H9 (cell line): ENCODE data around the gene CENPP. TPM values are rescaled to one million over a fixed set of nuclear protein-coding genes. Genes with fewer than 3 reads are reported as not detected.

Experiments used
- DNase-seq: peaks from one replicate; pipeline ENCODE4 v3.0.0-alpha.2; 2017
- H2AFZ ChIP-seq: one replicate; pipeline ENCODE4 v1.6.1; 2013; ENCODE audit warnings: mild to moderate bottlenecking, low read length, control low read depth, moderate library complexity
- H2AK5ac ChIP-seq: 2 replicates; pipeline ENCODE4 v1.6.1; 2013; ENCODE audit warnings: low read length, control low read depth, mixed read lengths; ENCODE audit not compliant: insufficient read length
- H2BK120ac ChIP-seq: one replicate; pipeline ENCODE4 v1.6.1; 2013; ENCODE audit warnings: low read depth, mild to moderate bottlenecking, low read length, control low read depth, inconsistent platforms; ENCODE audit not compliant: poor library complexity, severe bottlenecking
- H2BK12ac ChIP-seq: 2 replicates; pipeline ENCODE4 v1.6.1; 2013; ENCODE audit warnings: low read length, control low read depth, mixed read lengths, low read depth; ENCODE audit not compliant: insufficient read length
- H2BK15ac ChIP-seq: 2 replicates; pipeline ENCODE4 v1.6.1; 2013; ENCODE audit warnings: low read depth, low read length, control low read depth
- H2BK20ac ChIP-seq: one replicate; pipeline ENCODE4 v1.6.1; 2013; ENCODE audit warnings: low read depth, mild to moderate bottlenecking, low read length, control low read depth, inconsistent platforms; ENCODE audit not compliant: poor library complexity, severe bottlenecking
- H2BK5ac ChIP-seq: 2 replicates; pipeline ENCODE4 v1.6.1; 2013; ENCODE audit warnings: low read length, control low read depth, mixed read lengths; ENCODE audit not compliant: insufficient read length
- H3K14ac ChIP-seq: 2 replicates; pipeline ENCODE4 v1.6.1; 2013; ENCODE audit warnings: low read length, control low read depth; ENCODE audit not compliant: insufficient read depth
- H3K18ac ChIP-seq: 2 replicates; pipeline ENCODE4 v1.6.1; 2013; ENCODE audit warnings: low read depth, mild to moderate bottlenecking, mixed read lengths, low read length, control low read depth; ENCODE audit not compliant: insufficient read length
- H3K23ac ChIP-seq: 2 replicates; pipeline ENCODE4 v1.6.1; 2013; ENCODE audit warnings: low read length, control low read depth, mixed read lengths, low read depth; ENCODE audit not compliant: insufficient read length
- H3K23me2 ChIP-seq: 2 replicates; pipeline ENCODE4 v1.6.1; 2013; ENCODE audit warnings: low read depth, mild to moderate bottlenecking, mixed read lengths, low read length, control low read depth; ENCODE audit not compliant: insufficient read length, poor library complexity, severe bottlenecking
- H3K27ac ChIP-seq: 2 replicates; pipeline ENCODE4 v1.5.1; 2013; ENCODE audit warnings: low read length, control low read depth, mixed read lengths, low read depth; ENCODE audit not compliant: insufficient read length
- H3K27me3 ChIP-seq: 2 replicates; pipeline ENCODE4 v1.6.1; 2013; ENCODE audit warnings: low read length, control low read depth, inconsistent platforms; ENCODE audit not compliant: insufficient read depth
- H3K4ac ChIP-seq: 2 replicates; pipeline ENCODE4 v1.6.1; 2013; ENCODE audit warnings: low read depth, mild to moderate bottlenecking, control low read depth, inconsistent platforms, low read length, moderate library complexity
- H3K4me1 ChIP-seq: 2 replicates; pipeline ENCODE4 v1.6.1; 2013; ENCODE audit warnings: low read length, control low read depth, inconsistent platforms; ENCODE audit not compliant: insufficient read depth
- H3K4me2 ChIP-seq: 2 replicates; pipeline ENCODE4 v1.6.1; 2013; ENCODE audit warnings: low read length, control low read depth, mixed read lengths; ENCODE audit not compliant: insufficient read length, insufficient read depth
- H3K56ac ChIP-seq: 2 replicates; pipeline ENCODE4 v1.6.1; 2013; ENCODE audit warnings: low read depth, mild to moderate bottlenecking, mixed read lengths, low read length, control low read depth; ENCODE audit not compliant: insufficient read length
- H3K79me1 ChIP-seq: 2 replicates; pipeline ENCODE4 v1.6.1; 2013; ENCODE audit warnings: low read depth, mild to moderate bottlenecking, moderate library complexity, low read length, control low read depth, inconsistent platforms; ENCODE audit not compliant: insufficient read depth, poor library complexity, severe bottlenecking
- H3K79me2 ChIP-seq: 2 replicates; pipeline ENCODE4 v1.6.1; 2013; ENCODE audit warnings: low read length, control low read depth, inconsistent platforms; ENCODE audit not compliant: insufficient read depth
- H3K9ac ChIP-seq: 2 replicates; pipeline ENCODE4 v1.6.1; 2013; ENCODE audit warnings: low read length, control low read depth, mixed read lengths; ENCODE audit not compliant: insufficient read length; ENCODE audit errors: extremely low read depth
- H3K9me3 ChIP-seq: one replicate; pipeline ENCODE4 v1.6.1; 2013; ENCODE audit warnings: low read depth, low read length, inconsistent platforms; ENCODE audit not compliant: control insufficient read depth
- H3T11ph ChIP-seq: one replicate; pipeline ENCODE4 v1.6.1; 2013; ENCODE audit warnings: mild to moderate bottlenecking, low read length, control low read depth, inconsistent platforms
- H4K20me1 ChIP-seq: one replicate; pipeline ENCODE4 v1.6.1; 2013; ENCODE audit not compliant: control insufficient read depth, insufficient read length, insufficient read depth
- H4K5ac ChIP-seq: 2 replicates; pipeline ENCODE4 v1.6.1; 2013; ENCODE audit warnings: low read depth, mild to moderate bottlenecking, mixed read lengths, low read length, control low read depth; ENCODE audit not compliant: insufficient read length
- H4K8ac ChIP-seq: replicated peaks from 2 replicates; pipeline ENCODE4 v1.6.1; 2013; ENCODE audit warnings: low read length, control low read depth, mixed read lengths, low read depth; ENCODE audit not compliant: insufficient read length
- H4K91ac ChIP-seq: 2 replicates; pipeline ENCODE4 v1.6.1; 2013; ENCODE audit warnings: low read depth, mild to moderate bottlenecking, moderate library complexity, mixed read lengths, low read length, control low read depth; ENCODE audit not compliant: insufficient read length
- H3K27ac Mint-ChIP-seq, 3 experiments: 2 replicates in 2 of 3; 3 replicates in 1 of 3; pipeline ENCODE4 v1.8.0; 2020 to 2021; ENCODE audit warnings: mixed read lengths in 3 of 3, mild to moderate bottlenecking in 1 of 3, moderate library complexity in 1 of 3
- H3K27me3 Mint-ChIP-seq: 2 replicates; pipeline ENCODE4 v1.8.0; 2021; ENCODE audit warnings: low read depth, mild to moderate bottlenecking, moderate library complexity, mixed read lengths
- H3K36me3 Mint-ChIP-seq, 3 experiments: 2 replicates in 2 of 3; 3 replicates in 1 of 3; pipeline ENCODE4 v1.8.0; 2020 to 2021; ENCODE audit warnings: low read depth in 3 of 3, mixed read lengths in 3 of 3; ENCODE audit not compliant: insufficient read depth in 1 of 3
- H3K4me1 Mint-ChIP-seq, 2 experiments: 2 replicates each; pipeline ENCODE4 v1.8.0; 2020; ENCODE audit warnings: mixed read lengths in 2 of 2
- H3K4me3 Mint-ChIP-seq, 2 experiments: 2 replicates in 1 of 2; 3 replicates in 1 of 2; pipeline ENCODE4 v1.8.0; 2020 to 2021; ENCODE audit warnings: mild to moderate bottlenecking in 2 of 2, mixed read lengths in 2 of 2, moderate library complexity in 1 of 2
- H3K9me3 Mint-ChIP-seq, 2 experiments: 2 replicates in 1 of 2; 3 replicates in 1 of 2; pipeline ENCODE4 v1.8.0; 2020; ENCODE audit warnings: mild to moderate bottlenecking in 2 of 2, mixed read lengths in 2 of 2, moderate library complexity in 1 of 2
- WGBS: extraction: QIAGEN DNeasy Blood & Tissue Kit; methylation state at CpG from one replicate; pipeline ENCODE4 v1.1.7; 2013; ENCODE audit warnings: missing lambda C conversion rate, low lambda C conversion rate, mixed read lengths; ENCODE audit not compliant: insufficient read length; ENCODE audit errors: extremely low coverage; 5-methylcytosine and 5-hydroxymethylcytosine counted together
- total RNA-seq: library from RNA; stranded (reverse); gene quantifications from 2 replicates; pipeline ENCODE4 v1.2.1, GENCODE V29; 2021
- TF ChIP-seq, protein P1 (sequence below): fragments of 200-600 bp; sonication (generic); conservative IDR thresholded peaks from 3 replicates; pipeline ENCODE4 v1.8.0; 2021; ENCODE audit warnings: antibody characterized with exemption, mild to moderate bottlenecking

CENPP gene
- total RNA-seq, 1 experiment from 2014 or later: 9.1 TPM

- TF ChIP-seq, protein P1, sequence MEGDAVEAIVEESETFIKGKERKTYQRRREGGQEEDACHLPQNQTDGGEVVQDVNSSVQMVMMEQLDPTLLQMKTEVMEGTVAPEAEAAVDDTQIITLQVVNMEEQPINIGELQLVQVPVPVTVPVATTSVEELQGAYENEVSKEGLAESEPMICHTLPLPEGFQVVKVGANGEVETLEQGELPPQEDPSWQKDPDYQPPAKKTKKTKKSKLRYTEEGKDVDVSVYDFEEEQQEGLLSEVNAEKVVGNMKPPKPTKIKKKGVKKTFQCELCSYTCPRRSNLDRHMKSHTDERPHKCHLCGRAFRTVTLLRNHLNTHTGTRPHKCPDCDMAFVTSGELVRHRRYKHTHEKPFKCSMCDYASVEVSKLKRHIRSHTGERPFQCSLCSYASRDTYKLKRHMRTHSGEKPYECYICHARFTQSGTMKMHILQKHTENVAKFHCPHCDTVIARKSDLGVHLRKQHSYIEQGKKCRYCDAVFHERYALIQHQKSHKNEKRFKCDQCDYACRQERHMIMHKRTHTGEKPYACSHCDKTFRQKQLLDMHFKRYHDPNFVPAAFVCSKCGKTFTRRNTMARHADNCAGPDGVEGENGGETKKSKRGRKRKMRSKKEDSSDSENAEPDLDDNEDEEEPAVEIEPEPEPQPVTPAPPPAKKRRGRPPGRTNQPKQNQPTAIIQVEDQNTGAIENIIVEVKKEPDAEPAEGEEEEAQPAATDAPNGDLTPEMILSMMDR: no peak
- no CpG with 5 or more reads among the region's 4 CpGs for WGBS
- H2BK15ac ChIP-seq: no peak overlapping the region
- H2BK5ac ChIP-seq: no peak overlapping the region
- Mint-ChIP-seq H3K4me3 (no peak overlapping the region), H3K36me3 (no peaks in the 10 kb centered on the region; a peak in 1 of 7 replicates), H3K27ac (no peak overlapping the region), H3K27me3 (no peaks in the 10 kb centered on the region; the same call in 1 of the 2 replicates), H3K4me1 (no peaks in the 10 kb centered on the region; a peak in 1 of 4 replicates), H3K9me3 (no peaks in the 10 kb centered on the region)
- no peak overlapping the region for H2AFZ ChIP-seq
- H2AK5ac ChIP-seq: no peak overlapping the region
- no peaks in the 10 kb centered on the region for H3K9me3 ChIP-seq
- H3K14ac ChIP-seq: no peak overlapping the region
- no peak overlapping the region for H3K4ac ChIP-seq
- H3K4me1 ChIP-seq: no peaks in the 10 kb centered on the region
- H4K20me1 ChIP-seq: no peaks in the 10 kb centered on the region
- H2BK20ac ChIP-seq: no peak overlapping the region
- H3K56ac ChIP-seq: no peak overlapping the region
- no peak overlapping the region for H3T11ph ChIP-seq
- no peaks in the 10 kb centered on the region for H3K23me2 ChIP-seq
- H3K27ac ChIP-seq: no peak overlapping the region
- no peak overlapping the region for H3K23ac ChIP-seq
- no peak overlapping the region for H3K4me2 ChIP-seq
- no peak overlapping the region for H4K8ac ChIP-seq
- no peak overlapping the region for H4K5ac ChIP-seq
- no peaks in the 10 kb centered on the region for H3K79me1 ChIP-seq
- no peak overlapping the region for H4K91ac ChIP-seq
- H3K27me3 ChIP-seq: no peaks in the 10 kb centered on the region
- H3K18ac ChIP-seq: no peak overlapping the region
- no peaks in the 10 kb centered on the region for H3K79me2 ChIP-seq
- no peak overlapping the region for H3K9ac ChIP-seq
- H2BK120ac ChIP-seq: no peak overlapping the region
- DNase-seq: no peak
- H2BK12ac ChIP-seq: no peak overlapping the region
These were observed 60.2 kb downstream of the CENPP start for GRCh38 chr9:92385953-92386352.
